ENCODE measurements around the gene LMF1. TPM values are rescaled to one million over a fixed set of nuclear protein-coding genes. Genes with fewer than 3 reads are reported as not detected.
A peak's percentile ranks its signal among the peaks of the same experiment; 100 is the strongest.

Gene LMF1
- total and polyA plus RNA-seq, 2 of the 13 experiments (the other 11 are each of a cell fraction or from before 2014, with no cell fraction given), result 6.8 to 8.5 TPM

DNA sequence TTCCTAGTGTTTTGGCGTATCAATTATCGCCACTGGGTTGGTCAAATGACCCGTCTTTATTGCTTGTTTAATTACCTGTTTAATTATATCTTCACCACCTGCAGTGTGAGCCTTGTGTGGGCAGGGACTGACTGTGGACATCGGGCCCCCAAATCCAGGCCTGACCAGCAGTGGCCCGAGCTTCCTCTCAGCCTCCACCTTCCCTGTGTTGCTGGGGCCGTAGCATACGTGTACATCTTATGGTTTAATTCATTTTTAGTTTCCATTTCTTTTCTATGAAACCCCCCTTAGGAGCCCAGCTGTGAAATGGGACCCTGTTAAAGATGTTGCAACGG lies 1.2 kb upstream of the LMF1 start:
- TSS peak; percentile 95 for BruUV-seq (replicated peaks)
- in situ Hi-C loops (cut with HindIII; ENCODE audit: extremely low pct_ligation_motif_present, low pct_unique_long_range_greater_than_20kb), result no loop called here
- Histone ChIP-seq H3K27ac (ENCODE audit: extremely low read length, insufficient read depth, low read length) (peak overlapping the region; percentile 84), H3K4me2 (ENCODE audit: low read depth, low read length) (peak overlapping the region; percentile 99), H3K9me3 (ENCODE audit: low read length) (no peaks in the 10 kb centered on the region), H3K4me1 (ENCODE audit: insufficient read depth, low read length) (peaks cover 75% of the 10 kb centered on the region), H3K9ac (ENCODE audit: insufficient read depth, low read depth, low read length) (peak overlapping the region; percentile 78), H3K36me3 (replicated peaks in 1 of 2; ENCODE audit: control insufficient read depth in 1 of 2, insufficient read depth in 2 of 2, low read length in 2 of 2) (0 out of 5 replicates have a peak, but pooled peaks cover 0 to 1% of the 10 kb centered on the region in 2 experiments), H3K4me3 (replicated peaks in 1 of 3; ENCODE audit: insufficient read depth in 1 of 3, low read depth in 2 of 3, low read length in 3 of 3) (peak overlapping the region; percentile 46 to 95 (median 73)), H4K20me1 (ENCODE audit: insufficient read depth, low read length) (no peaks in the 10 kb centered on the region; the same call in 1 of the 2 replicates), H2AFZ (ENCODE audit: low read length) (no peak overlapping the region), H3K27me3 (ENCODE audit: control insufficient read depth in 1 of 2, insufficient read depth in 2 of 2, low read length in 2 of 2) (peaks cover 5 to 34% of the 10 kb centered on the region in 2 experiments; a peak in 4 of 5 replicates), H3K79me2 (ENCODE audit: insufficient read depth, low read length) (no peaks in the 10 kb centered on the region)
- ChIA-PET POLR2A (interaction anchor here (1.1 to 2.6 kb wide), 5 partner anchors 9 to 251 kb away, joined by 3 to 38 read pairs (median 5); partner anchors contain the start of genes ANTKMT, CHTF18, RPUSD1 and SOX8), CTCF (ENCODE audit: low intra/inter-chr PET ratio, low total read pairs) (no interaction called here)
- peak; percentile 0; the same call in 1 of the 3 replicates for ATAC-seq
- no peak for TF ChIP-seq KDM1A (CRISPR knock-in tag; IDR thresholded peaks at IDR 0.05)
- TF ChIP-seq, protein P1, sequence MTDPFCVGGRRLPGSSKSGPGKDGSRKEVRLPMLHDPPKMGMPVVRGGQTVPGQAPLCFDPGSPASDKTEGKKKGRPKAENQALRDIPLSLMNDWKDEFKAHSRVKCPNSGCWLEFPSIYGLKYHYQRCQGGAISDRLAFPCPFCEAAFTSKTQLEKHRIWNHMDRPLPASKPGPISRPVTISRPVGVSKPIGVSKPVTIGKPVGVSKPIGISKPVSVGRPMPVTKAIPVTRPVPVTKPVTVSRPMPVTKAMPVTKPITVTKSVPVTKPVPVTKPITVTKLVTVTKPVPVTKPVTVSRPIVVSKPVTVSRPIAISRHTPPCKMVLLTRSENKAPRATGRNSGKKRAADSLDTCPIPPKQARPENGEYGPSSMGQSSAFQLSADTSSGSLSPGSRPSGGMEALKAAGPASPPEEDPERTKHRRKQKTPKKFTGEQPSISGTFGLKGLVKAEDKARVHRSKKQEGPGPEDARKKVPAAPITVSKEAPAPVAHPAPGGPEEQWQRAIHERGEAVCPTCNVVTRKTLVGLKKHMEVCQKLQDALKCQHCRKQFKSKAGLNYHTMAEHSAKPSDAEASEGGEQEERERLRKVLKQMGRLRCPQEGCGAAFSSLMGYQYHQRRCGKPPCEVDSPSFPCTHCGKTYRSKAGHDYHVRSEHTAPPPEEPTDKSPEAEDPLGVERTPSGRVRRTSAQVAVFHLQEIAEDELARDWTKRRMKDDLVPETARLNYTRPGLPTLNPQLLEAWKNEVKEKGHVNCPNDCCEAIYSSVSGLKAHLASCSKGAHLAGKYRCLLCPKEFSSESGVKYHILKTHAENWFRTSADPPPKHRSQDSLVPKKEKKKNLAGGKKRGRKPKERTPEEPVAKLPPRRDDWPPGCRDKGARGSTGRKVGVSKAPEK (CRISPR knock-in tag; IDR thresholded peaks at IDR 0.05; ENCODE audit: borderline replicate concordance), result 0 out of 2 replicates have a peak, but pooled peaks have one; percentile 44
- TF ChIP-seq, protein P2, sequence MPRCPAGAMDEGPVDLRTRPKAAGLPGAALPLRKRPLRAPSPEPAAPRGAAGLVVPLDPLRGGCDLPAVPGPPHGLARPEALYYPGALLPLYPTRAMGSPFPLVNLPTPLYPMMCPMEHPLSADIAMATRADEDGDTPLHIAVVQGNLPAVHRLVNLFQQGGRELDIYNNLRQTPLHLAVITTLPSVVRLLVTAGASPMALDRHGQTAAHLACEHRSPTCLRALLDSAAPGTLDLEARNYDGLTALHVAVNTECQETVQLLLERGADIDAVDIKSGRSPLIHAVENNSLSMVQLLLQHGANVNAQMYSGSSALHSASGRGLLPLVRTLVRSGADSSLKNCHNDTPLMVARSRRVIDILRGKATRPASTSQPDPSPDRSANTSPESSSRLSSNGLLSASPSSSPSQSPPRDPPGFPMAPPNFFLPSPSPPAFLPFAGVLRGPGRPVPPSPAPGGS (CRISPR knock-in tag; IDR thresholded peaks at IDR 0.05), result no peak
- DNase-seq (ENCODE audit: low spot score), result no peak
- FAIRE-seq, result no peak
- intact Hi-C loops (cut with micrococcal nuclease; ENCODE audit: unreplicated experiment), result loop anchor here (5.0 kb wide), 1 partner anchor 85 kb away; no protein-coding TSS in a partner anchor
- 29% methylated on average over 8 of the region's 8 CpGs for WGBS (ENCODE audit: low lambda C conversion rate)

Measured in HepG2 (cell line).